Hepatic stellate cell (primary cell): ENCODE results near the gene RAB7A.

ENCODE experiments used
- DNase-seq: peaks from one replicate; pipeline ENCODE4 v3.0.0; 2011; ENCODE audit warnings: low spot score

Gene RAB7A

DNA sequence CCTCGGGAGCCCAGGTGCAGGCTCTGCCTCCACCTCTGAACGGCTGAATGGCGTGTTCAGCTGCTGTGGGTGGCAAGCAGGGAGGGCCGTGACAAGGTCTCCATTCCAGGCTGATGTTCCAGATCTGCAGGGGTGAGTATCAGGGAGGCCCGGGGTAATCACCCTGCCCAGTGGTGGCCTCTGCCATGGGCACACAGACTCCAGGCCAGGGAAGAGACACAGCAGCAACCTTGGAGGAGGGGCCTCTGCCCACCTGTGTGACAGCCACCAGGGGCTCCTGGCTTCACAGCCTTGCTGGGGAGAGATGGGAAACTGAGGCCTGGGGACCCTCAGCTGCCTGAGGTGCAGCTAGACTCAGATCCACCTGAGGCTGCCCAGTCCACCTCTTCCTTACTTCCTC, 127.8 kb downstream of the RAB7A start:
- DNase-seq, result no peak

- no peak for DNase-seq
Observed at GRCh38 chr3:128854475-128854874, 128.5 kb downstream of the RAB7A start.

GRCh38 chr3:128855569-128855968, 129.6 kb downstream of the RAB7A start:
- no peak for DNase-seq

- no peak for DNase-seq
Observed at GRCh38 chr3:128858167-128858566, 132.2 kb downstream of the RAB7A start.

- DNase-seq, result no peak
Observed at GRCh38 chr3:128859630-128860029, 133.6 kb downstream of the RAB7A start.

- no peak for DNase-seq
Observed at GRCh38 chr3:128861491-128861890, 135.5 kb downstream of the RAB7A start.

DNA sequence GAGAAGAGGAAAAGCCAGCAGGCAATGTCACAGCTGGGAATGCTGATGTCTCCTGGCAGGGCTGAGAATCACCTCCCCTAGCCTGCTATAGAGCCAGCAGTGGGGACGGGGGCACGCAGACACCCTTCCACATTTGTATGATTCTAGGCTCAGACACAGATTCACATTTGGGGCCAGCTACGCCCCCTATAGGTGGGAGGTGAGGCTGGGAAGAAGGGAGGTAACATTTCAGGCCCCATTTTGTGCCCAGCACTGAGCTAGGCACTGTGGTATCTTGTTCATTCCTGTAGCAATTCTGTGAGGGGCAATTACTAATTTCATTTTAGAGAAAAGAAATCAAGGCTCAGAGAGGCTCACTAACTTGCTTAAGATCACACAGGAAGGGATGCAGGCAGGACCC, 137.6 kb downstream of the RAB7A start:
- DNase-seq, result no peak
